Neural progenitor cell (in vitro differentiated cells): ENCODE results near the gene MCM5. TPM values are rescaled to one million over a fixed set of nuclear protein-coding genes. Genes with fewer than 3 reads are reported as not detected.

Source experiments
- DNase-seq: peaks from one replicate; pipeline ENCODE4 v3.0.0-alpha.2; 2016; ENCODE audit warnings: low spot score
- H2AFZ ChIP-seq: fragments of 200-600 bp; sonication (generic); replicated peaks from 2 replicates; pipeline ENCODE4 v1.6.1; 2016; ENCODE audit warnings: antibody characterized with exemption
- H3F3A ChIP-seq: fragments of 200-600 bp; sonication (generic); 2 replicates; pipeline ENCODE4 v1.6.1; 2016; ENCODE audit warnings: antibody characterized with exemption, low read depth
- H3K27ac ChIP-seq: fragments of 200-600 bp; sonication (generic); 2 replicates; pipeline ENCODE4 v1.5.1; 2016; ENCODE audit warnings: mild to moderate bottlenecking
- H3K27me3 ChIP-seq: fragments of 200-600 bp; sonication (generic); 2 replicates; pipeline ENCODE4 v1.6.1; 2016; ENCODE audit warnings: mild to moderate bottlenecking, moderate library complexity
- H3K36me3 ChIP-seq: fragments of 200-600 bp; sonication (generic); 2 replicates; pipeline ENCODE4 v1.5.1; 2016
- H3K4me1 ChIP-seq: fragments of 200-600 bp; sonication (generic); 2 replicates; pipeline ENCODE4 v1.6.1; 2016; ENCODE audit warnings: mixed run types
- H3K4me2 ChIP-seq: fragments of 200-600 bp; sonication (generic); 2 replicates; pipeline ENCODE4 v1.6.1; 2016
- H3K4me3 ChIP-seq: fragments of 200-600 bp; sonication (generic); 2 replicates; pipeline ENCODE4 v1.5.1; 2016
- H3K79me2 ChIP-seq: fragments of 200-600 bp; sonication (generic); 2 replicates; pipeline ENCODE4 v1.6.1; 2016; ENCODE audit warnings: low read depth
- H3K9ac ChIP-seq: fragments of 200-600 bp; sonication (generic); 2 replicates; pipeline ENCODE4 v1.6.1; 2016
- H3K9me3 ChIP-seq: fragments of 200-600 bp; sonication (generic); 2 replicates; pipeline ENCODE4 v1.5.1; 2016; ENCODE audit warnings: low read depth
- H4K20me1 ChIP-seq: fragments of 200-600 bp; sonication (generic); 2 replicates; pipeline ENCODE4 v1.6.1; 2016; ENCODE audit warnings: low read depth
- H3K27ac Mint-ChIP-seq: 3 replicates; pipeline ENCODE4 v1.8.0; 2021; ENCODE audit warnings: mixed read lengths
- H3K27me3 Mint-ChIP-seq: 2 replicates; pipeline ENCODE4 v1.8.0; 2022; ENCODE audit warnings: low read depth, mild to moderate bottlenecking, inconsistent platforms, moderate library complexity, mixed read lengths; ENCODE audit not compliant: insufficient read depth
- H3K36me3 Mint-ChIP-seq: 3 replicates; pipeline ENCODE4 v1.8.0; 2021; ENCODE audit warnings: mixed read lengths
- H3K4me1 Mint-ChIP-seq: 3 replicates; pipeline ENCODE4 v1.8.0; 2021; ENCODE audit warnings: mixed read lengths
- H3K4me3 Mint-ChIP-seq: 3 replicates; pipeline ENCODE4 v1.8.0; 2021; ENCODE audit warnings: mild to moderate bottlenecking, moderate library complexity, mixed read lengths
- H3K9me3 Mint-ChIP-seq: 3 replicates; pipeline ENCODE4 v1.8.0; 2020; ENCODE audit warnings: mixed read lengths
- CTCF ChIP-seq: fragments of 200-600 bp; sonication (generic); IDR thresholded peaks from 2 replicates; pipeline ENCODE4 v1.5.1; 2017; ENCODE audit warnings: antibody characterized with exemption, mild to moderate bottlenecking
- EZH2 ChIP-seq: fragments of 200-600 bp; sonication (generic); IDR thresholded peaks from 2 replicates; pipeline ENCODE4 v1.6.1; 2017; ENCODE audit warnings: antibody characterized with exemption, mild to moderate bottlenecking, moderate library complexity
- EZH2phosphoT487 ChIP-seq: fragments of 200-600 bp; sonication (generic); IDR thresholded peaks from 2 replicates; pipeline ENCODE4 v1.6.1; 2017; ENCODE audit warnings: antibody characterized with exemption
- total RNA-seq: library from RNA; depleted of rRNA; stranded (reverse); fragments of >200 nt; gene quantifications from 2 replicates; pipeline ENCODE4 v1.2.3, GENCODE V29; 2015; ENCODE audit warnings: low replicate concordance

MCM5 gene
- total RNA-seq, 1 donor from 2014 or later, result 131 TPM

- Histone ChIP-seq H3K36me3 (no peaks in the 10 kb centered on the region), H3K4me3 (no peak overlapping the region), H3K4me1 (no peaks in the 10 kb centered on the region), H4K20me1 (no peaks in the 10 kb centered on the region), H3K4me2 (no peak overlapping the region), H3K9ac (no peak overlapping the region), H2AFZ (no peak overlapping the region), H3K79me2 (no peaks in the 10 kb centered on the region), H3K9me3 (no peaks in the 10 kb centered on the region), H3K27ac (no peak overlapping the region), H3F3A (peaks cover 5% of the 10 kb centered on the region), H3K27me3 (no peaks in the 10 kb centered on the region)
- peaks cover 2% of the 10 kb centered on the region for H3K4me1 Mint-ChIP-seq
- H3K9me3 Mint-ChIP-seq, result no peaks in the 10 kb centered on the region
- TF ChIP-seq CTCF, result no peak
- no peak for TF ChIP-seq EZH2
- TF ChIP-seq EZH2phosphoT487, result no peak
- no peak for DNase-seq
- peaks cover 16% of the 10 kb centered on the region for H3K36me3 Mint-ChIP-seq
- H3K27me3 Mint-ChIP-seq, result peaks cover 2% of the 10 kb centered on the region
- H3K4me3 Mint-ChIP-seq, result no peak overlapping the region
- H3K27ac Mint-ChIP-seq, result peak overlapping the region; percentile 30
Observed at GRCh38 chr22:35441489-35442100, 41.7 kb downstream of the MCM5 start.

GRCh38 chr22:35442471-35442870 lies 42.5 kb downstream of the MCM5 start:
- peaks cover 2% of the 10 kb centered on the region for H3K27me3 Mint-ChIP-seq
- H3K27ac ChIP-seq, result no peak overlapping the region

GRCh38 chr22:35443338-35443737 lies 43.4 kb downstream of the MCM5 start:
- no peak overlapping the region for H3K27ac Mint-ChIP-seq
- Histone ChIP-seq H3K9me3 (no peaks in the 10 kb centered on the region), H3K27ac (no peak overlapping the region), H3K4me1 (no peaks in the 10 kb centered on the region), H2AFZ (no peak overlapping the region), H3F3A (no peaks in the 10 kb centered on the region), H3K4me3 (no peak overlapping the region), H3K4me2 (no peak overlapping the region), H3K79me2 (no peaks in the 10 kb centered on the region), H3K36me3 (no peaks in the 10 kb centered on the region), H3K9ac (no peak overlapping the region), H4K20me1 (no peaks in the 10 kb centered on the region), H3K27me3 (no peaks in the 10 kb centered on the region)
- H3K9me3 Mint-ChIP-seq, result no peaks in the 10 kb centered on the region
- peaks cover 13% of the 10 kb centered on the region for H3K36me3 Mint-ChIP-seq
- H3K4me3 Mint-ChIP-seq, result no peak overlapping the region
- TF ChIP-seq EZH2, result no peak
- TF ChIP-seq EZH2phosphoT487, result no peak
- no peak for TF ChIP-seq CTCF
- H3K27me3 Mint-ChIP-seq, result peaks cover 2% of the 10 kb centered on the region
- peaks cover 4% of the 10 kb centered on the region for H3K4me1 Mint-ChIP-seq
- no peak for DNase-seq

More at GRCh38 chr22:35442471-35442870, 42.5 kb downstream of the MCM5 start:
- TF ChIP-seq CTCF, result no peak
- no peak for TF ChIP-seq EZH2phosphoT487
- TF ChIP-seq EZH2, result no peak
- H3K9me3 ChIP-seq, result no peaks in the 10 kb centered on the region
- Mint-ChIP-seq H3K9me3 (no peaks in the 10 kb centered on the region), H3K4me3 (no peak overlapping the region), H3K27ac (no peak overlapping the region), H3K36me3 (peaks cover 14% of the 10 kb centered on the region), H3K4me1 (peaks cover 2% of the 10 kb centered on the region)
- no peak for DNase-seq
- H3K36me3 ChIP-seq, result no peaks in the 10 kb centered on the region
- H3F3A ChIP-seq, result peaks cover 3% of the 10 kb centered on the region
- no peak overlapping the region for H3K4me3 ChIP-seq
- no peak overlapping the region for H2AFZ ChIP-seq
- no peak overlapping the region for H3K4me2 ChIP-seq
- no peaks in the 10 kb centered on the region for H3K79me2 ChIP-seq
- H3K9ac ChIP-seq, result no peak overlapping the region
- H3K27me3 ChIP-seq, result no peaks in the 10 kb centered on the region
- H4K20me1 ChIP-seq, result no peaks in the 10 kb centered on the region
- H3K4me1 ChIP-seq, result no peaks in the 10 kb centered on the region
